Measurements from ENCODE around the gene ANKRD13B. TPM values are rescaled to one million over a fixed set of nuclear protein-coding genes. Genes with fewer than 3 reads are reported as not detected.

ANKRD13B gene
- 33.1 and 36.1 TPM in 2 replicates for total RNA-seq
- long read RNA-seq, result 0 reads

GRCh38 chr17:29592850-29593551 is at the start of gene ANKRD13B:
Gene ANKRD13B, plus strand, starts transcription at chr17:29593132. Its CDS starts 490 bp downstream, at chr17:29593622.
- peak within 1 kb of the TSS; percentile 90 for H3K27ac Mint-ChIP-seq (ENCODE audit: unreplicated experiment)

GRCh38 chr17:29544066-29544465 is 48.9 kb upstream of the ANKRD13B start:
- Mint-ChIP-seq H3K27me3 (ENCODE audit: unreplicated experiment) (no peaks in the 10 kb centered on the region), H3K9me3 (ENCODE audit: unreplicated experiment) (no peaks in the 10 kb centered on the region), H3K4me1 (ENCODE audit: unreplicated experiment) (peaks cover 2% of the 10 kb centered on the region), H3K4me3 (ENCODE audit: unreplicated experiment) (no peak overlapping the region), H3K36me3 (ENCODE audit: unreplicated experiment) (peaks cover 24% of the 10 kb centered on the region), H3K27ac (ENCODE audit: unreplicated experiment) (no peak overlapping the region)
- no peak for TF ChIP-seq CTCF (IDR thresholded peaks at IDR 0.05)
- no peak for DNase-seq (ENCODE audit: extremely low spot score, unreplicated experiment)

More at GRCh38 chr17:29592850-29593551, at the start of gene ANKRD13B:
- Mint-ChIP-seq H3K36me3 (ENCODE audit: unreplicated experiment) (no peaks in the 10 kb centered on the region), H3K4me1 (ENCODE audit: unreplicated experiment) (peaks cover 74% of the 10 kb centered on the region), H3K4me3 (ENCODE audit: unreplicated experiment) (peak within 1 kb of the TSS; percentile 73), H3K9me3 (ENCODE audit: unreplicated experiment) (no peaks in the 10 kb centered on the region), H3K27me3 (ENCODE audit: unreplicated experiment) (no peaks in the 10 kb centered on the region)
- TF ChIP-seq CTCF (IDR thresholded peaks at IDR 0.05), result no peak
- no peak for DNase-seq (ENCODE audit: extremely low spot score, unreplicated experiment)

GRCh38 chr17:29546085-29546484 is 46.8 kb upstream of the ANKRD13B start:
- Mint-ChIP-seq H3K27me3 (ENCODE audit: unreplicated experiment) (no peaks in the 10 kb centered on the region), H3K9me3 (ENCODE audit: unreplicated experiment) (no peaks in the 10 kb centered on the region), H3K27ac (ENCODE audit: unreplicated experiment) (no peak overlapping the region), H3K4me3 (ENCODE audit: unreplicated experiment) (no peak overlapping the region), H3K36me3 (ENCODE audit: unreplicated experiment) (peaks cover 23% of the 10 kb centered on the region), H3K4me1 (ENCODE audit: unreplicated experiment) (peaks cover 11% of the 10 kb centered on the region)
- TF ChIP-seq CTCF (IDR thresholded peaks at IDR 0.05), result no peak
- no peak for DNase-seq (ENCODE audit: extremely low spot score, unreplicated experiment)

GRCh38 chr17:29546830-29547229 is 46.1 kb upstream of the ANKRD13B start:
- no peak for DNase-seq (ENCODE audit: extremely low spot score, unreplicated experiment)
- Mint-ChIP-seq H3K4me3 (ENCODE audit: unreplicated experiment) (no peak overlapping the region), H3K4me1 (ENCODE audit: unreplicated experiment) (peaks cover 11% of the 10 kb centered on the region), H3K36me3 (ENCODE audit: unreplicated experiment) (peaks cover 23% of the 10 kb centered on the region), H3K27ac (ENCODE audit: unreplicated experiment) (peak overlapping the region; percentile 20), H3K9me3 (ENCODE audit: unreplicated experiment) (no peaks in the 10 kb centered on the region), H3K27me3 (ENCODE audit: unreplicated experiment) (no peaks in the 10 kb centered on the region)
- TF ChIP-seq CTCF (IDR thresholded peaks at IDR 0.05), result no peak

GRCh38 chr17:29549177-29549923 is 43.6 kb upstream of the ANKRD13B start:
- peaks cover 5% of the 10 kb centered on the region for H3K36me3 Mint-ChIP-seq (ENCODE audit: unreplicated experiment)
- H3K27ac Mint-ChIP-seq (ENCODE audit: unreplicated experiment), result no peak overlapping the region
- H3K4me1 Mint-ChIP-seq (ENCODE audit: unreplicated experiment), result peaks cover 11% of the 10 kb centered on the region
- no peak for TF ChIP-seq CTCF (IDR thresholded peaks at IDR 0.05)
- H3K27me3 Mint-ChIP-seq (ENCODE audit: unreplicated experiment), result no peaks in the 10 kb centered on the region
- no peak for DNase-seq (ENCODE audit: extremely low spot score, unreplicated experiment)
- no peaks in the 10 kb centered on the region for H3K9me3 Mint-ChIP-seq (ENCODE audit: unreplicated experiment)
- no peak overlapping the region for H3K4me3 Mint-ChIP-seq (ENCODE audit: unreplicated experiment)
